OCI-LY1 (cell line): Measurements from ENCODE around the gene CUL2.

Source experiments
- CTCF ChIP-seq: fragments of 200-600 bp; sonication (generic), shearing (Covaris generic); IDR thresholded peaks from 2 replicates; pipeline ENCODE4 v1.5.1; 2017; ENCODE audit warnings: mild to moderate bottlenecking, antibody characterized with exemption, low read length, moderate library complexity, mixed read lengths
- EZH2 ChIP-seq: fragments of 200-600 bp; sonication (generic), shearing (Covaris generic); IDR thresholded peaks from 2 replicates; pipeline ENCODE4 v1.8.0; 2017; ENCODE audit warnings: borderline replicate concordance, mixed run types, mild to moderate bottlenecking, antibody characterized with exemption, low read length, moderate library complexity, mixed read lengths

DNA sequence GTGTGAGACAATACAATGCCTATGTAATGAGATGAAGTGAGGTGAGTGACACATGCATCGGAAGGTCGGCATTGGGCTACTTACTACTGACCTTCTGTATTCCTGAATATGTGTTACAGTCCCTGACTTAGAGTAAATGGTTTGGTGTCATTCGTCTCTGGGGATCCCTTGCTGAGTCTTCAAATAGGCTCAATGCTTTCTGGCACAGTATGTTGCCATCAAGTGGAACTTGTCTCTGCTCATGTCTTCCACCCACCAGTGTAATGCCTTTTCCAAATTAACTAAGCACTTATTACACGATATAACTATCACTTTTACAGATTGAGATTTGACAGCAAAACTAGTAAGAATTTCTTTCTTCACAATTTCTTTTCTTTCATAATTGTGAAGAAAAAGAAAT is 10.9 kb downstream of the CUL2 start:
- TF ChIP-seq CTCF (no peak), EZH2 (no peak)
